PC-3 (cell line): ENCODE results near the gene C6orf89. TPM values are rescaled to one million over a fixed set of nuclear protein-coding genes. Genes with fewer than 3 reads are reported as not detected.

Experiments
- ATAC-seq: fragments of 200-7000 bp; cut with Tn5 transposase; 2 replicates; pipeline ENCODE4 v1.9.1; 2020; ENCODE audit warnings: mild to moderate bottlenecking, moderate library complexity
- BruUV-seq: library from RNA; stranded (reverse); fragments of 400-500 nt; replicated peaks from 2 replicates; lab custom pipeline; 2021; lab: Mats Ljungman, UMichigan
- CTCF ChIA-PET: fragments of 300-600 bp; sonication (Branson Sonifier 250); formaldehyde crosslinking; loops from one replicate; lab custom pipeline; 2022; ENCODE audit warnings: antibody characterized with exemption; lab: Charles Lee
- POLR2A ChIA-PET: fragments of 300-600 bp; sonication (Branson Sonifier 250); formaldehyde crosslinking; loops from one replicate; lab custom pipeline; 2022; ENCODE audit warnings: antibody characterized with exemption; ENCODE audit not compliant: unreplicated experiment; lab: Charles Lee
- DNase-seq: peaks from one replicate; pipeline ENCODE4 v3.0.0-alpha.2; 2015
- H2AFZ ChIP-seq: fragments of 300-600 bp; sonication (generic); 2 replicates; pipeline ENCODE4 v1.6.0; 2016; ENCODE audit warnings: antibody characterized with exemption, low read length
- H3F3A ChIP-seq: fragments of 300-600 bp; sonication (generic); one replicate; pipeline ENCODE4 v1.6.0; 2017; ENCODE audit warnings: antibody characterized with exemption, low read length, control low read depth, mild to moderate bottlenecking; ENCODE audit not compliant: unreplicated experiment
- H3K27ac ChIP-seq: fragments of 300-600 bp; sonication (generic); 2 replicates; pipeline ENCODE4 v1.5.1; 2016; ENCODE audit warnings: mild to moderate bottlenecking, low read length
- H3K27me3 ChIP-seq: fragments of 300-600 bp; sonication (generic); 2 replicates; pipeline ENCODE4 v1.6.1; 2016; ENCODE audit warnings: low read length, mixed read lengths
- H3K36me3 ChIP-seq: fragments of 300-600 bp; sonication (generic); 2 replicates; pipeline ENCODE4 v1.6.1; 2016; ENCODE audit warnings: low read depth, mixed run types, low read length, mixed read lengths
- H3K4me1 ChIP-seq: fragments of 300-600 bp; sonication (generic); 2 replicates; pipeline ENCODE4 v1.5.1; 2016; ENCODE audit warnings: low read length; ENCODE audit not compliant: insufficient read depth
- H3K4me2 ChIP-seq: fragments of 300-600 bp; sonication (generic); 2 replicates; pipeline ENCODE4 v1.6.0; 2016; ENCODE audit warnings: low read length
- H3K4me3 ChIP-seq: fragments of 300-600 bp; sonication (generic); 2 replicates; pipeline ENCODE4 v1.5.1; 2016; ENCODE audit warnings: mild to moderate bottlenecking, low read length, mixed read lengths
- H3K79me2 ChIP-seq: fragments of 300-600 bp; sonication (generic); 2 replicates; pipeline ENCODE4 v1.6.1; 2017; ENCODE audit warnings: low read length, mixed read lengths
- H3K9ac ChIP-seq: fragments of 300-600 bp; sonication (generic); 2 replicates; pipeline ENCODE4 v1.6.0; 2016; ENCODE audit warnings: mild to moderate bottlenecking, low read length
- H3K9me2 ChIP-seq: fragments of 300-600 bp; sonication (generic); replicated peaks from 2 replicates; pipeline ENCODE4 v1.6.1; 2016; ENCODE audit warnings: mixed run types, low read length, mixed read lengths
- H3K9me3 ChIP-seq: fragments of 300-600 bp; sonication (generic); 2 replicates; pipeline ENCODE4 v1.6.1; 2016; ENCODE audit warnings: low read length, mixed read lengths
- H4K20me1 ChIP-seq: fragments of 300-600 bp; sonication (generic); 2 replicates; pipeline ENCODE4 v1.6.1; 2016; ENCODE audit warnings: low read length, mixed read lengths
- EZH2 ChIP-seq: fragments of 300-600 bp; sonication (generic); IDR thresholded peaks from one replicate; pipeline ENCODE4 v1.6.1; 2017; ENCODE audit warnings: antibody characterized with exemption, mild to moderate bottlenecking, low read length; ENCODE audit not compliant: unreplicated experiment
- EZH2phosphoT487 ChIP-seq: fragments of 300-600 bp; sonication (generic); IDR thresholded peaks from 2 replicates; pipeline ENCODE4 v1.6.1; 2018; ENCODE audit warnings: mild to moderate bottlenecking, antibody characterized with exemption, low read length, borderline replicate concordance
- intact Hi-C: fragments of 100-400 bp; cut with micrococcal nuclease; formaldehyde crosslinking; loops from 2 replicates; pipeline ENCODE4 v1.9.0; 2023
- total RNA-seq: library from RNA; depleted of rRNA; stranded (reverse); fragments of >200 nt; gene quantifications from 2 replicates; pipeline ENCODE4 v1.2.3, GENCODE V29; 2014
- TF ChIP-seq, protein P1 (sequence below): fragments of 300-600 bp; sonication (generic); conservative IDR thresholded peaks from 2 replicates; pipeline ENCODE4 v1.5.1; 2017; ENCODE audit warnings: antibody characterized with exemption, low read depth, mild to moderate bottlenecking, low read length

C6orf89 gene
- total RNA-seq, 1 experiment from 2014 or later, result 27.8 TPM

DNA sequence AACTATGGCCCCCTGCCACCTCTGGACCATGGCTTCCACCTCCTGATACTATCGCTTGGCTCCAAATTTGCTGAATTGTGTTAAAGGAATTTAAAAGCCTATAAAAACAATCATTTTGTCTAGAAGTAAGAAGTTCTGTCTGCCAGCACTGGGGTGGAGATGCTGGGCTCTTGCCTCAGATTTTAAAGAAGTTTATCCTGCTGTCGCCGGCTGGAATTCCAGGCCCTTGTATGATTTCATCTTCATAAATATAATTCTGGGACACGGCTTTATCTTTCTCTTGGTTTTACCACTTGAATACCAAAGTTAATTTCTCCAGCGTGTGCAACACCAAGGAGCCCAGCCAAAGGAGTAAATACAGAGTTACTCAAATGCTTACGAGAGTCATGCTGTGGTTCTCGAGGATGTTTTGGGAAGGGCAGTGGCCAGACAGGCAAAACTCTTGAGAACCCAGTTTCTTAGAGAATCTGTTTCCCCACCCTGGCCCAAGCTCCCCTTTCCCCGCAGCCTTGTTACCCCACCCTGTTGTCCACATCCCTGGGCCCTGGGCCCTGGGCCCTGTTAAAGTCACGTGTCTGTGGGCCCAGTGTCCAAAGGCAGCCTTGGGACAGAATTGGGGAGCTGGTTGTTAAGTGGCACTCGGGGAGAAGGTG lies 31.9 kb downstream of the C6orf89 start:
- Histone ChIP-seq H3K27ac (no peak overlapping the region), H2AFZ (no peak overlapping the region), H3K36me3 (peaks cover 5% of the 10 kb centered on the region), H3K79me2 (no peaks in the 10 kb centered on the region), H3K9ac (no peak overlapping the region), H3K4me2 (no peak overlapping the region), H4K20me1 (no peaks in the 10 kb centered on the region), H3F3A (no peaks in the 10 kb centered on the region), H3K9me2 (no peaks in the 10 kb centered on the region), H3K9me3 (no peaks in the 10 kb centered on the region), H3K4me3 (no peak overlapping the region), H3K27me3 (no peaks in the 10 kb centered on the region), H3K4me1 (peaks cover 51% of the 10 kb centered on the region)
- ATAC-seq (no peak), DNase-seq (no peak)
- intact Hi-C loops, result no loop called here
- ChIA-PET POLR2A (no interaction called here), CTCF (no interaction called here)
- TF ChIP-seq, protein P1, sequence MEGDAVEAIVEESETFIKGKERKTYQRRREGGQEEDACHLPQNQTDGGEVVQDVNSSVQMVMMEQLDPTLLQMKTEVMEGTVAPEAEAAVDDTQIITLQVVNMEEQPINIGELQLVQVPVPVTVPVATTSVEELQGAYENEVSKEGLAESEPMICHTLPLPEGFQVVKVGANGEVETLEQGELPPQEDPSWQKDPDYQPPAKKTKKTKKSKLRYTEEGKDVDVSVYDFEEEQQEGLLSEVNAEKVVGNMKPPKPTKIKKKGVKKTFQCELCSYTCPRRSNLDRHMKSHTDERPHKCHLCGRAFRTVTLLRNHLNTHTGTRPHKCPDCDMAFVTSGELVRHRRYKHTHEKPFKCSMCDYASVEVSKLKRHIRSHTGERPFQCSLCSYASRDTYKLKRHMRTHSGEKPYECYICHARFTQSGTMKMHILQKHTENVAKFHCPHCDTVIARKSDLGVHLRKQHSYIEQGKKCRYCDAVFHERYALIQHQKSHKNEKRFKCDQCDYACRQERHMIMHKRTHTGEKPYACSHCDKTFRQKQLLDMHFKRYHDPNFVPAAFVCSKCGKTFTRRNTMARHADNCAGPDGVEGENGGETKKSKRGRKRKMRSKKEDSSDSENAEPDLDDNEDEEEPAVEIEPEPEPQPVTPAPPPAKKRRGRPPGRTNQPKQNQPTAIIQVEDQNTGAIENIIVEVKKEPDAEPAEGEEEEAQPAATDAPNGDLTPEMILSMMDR, result no peak
- TF ChIP-seq EZH2 (no peak), EZH2phosphoT487 (no peak)
- no TSS peak for BruUV-seq

DNA sequence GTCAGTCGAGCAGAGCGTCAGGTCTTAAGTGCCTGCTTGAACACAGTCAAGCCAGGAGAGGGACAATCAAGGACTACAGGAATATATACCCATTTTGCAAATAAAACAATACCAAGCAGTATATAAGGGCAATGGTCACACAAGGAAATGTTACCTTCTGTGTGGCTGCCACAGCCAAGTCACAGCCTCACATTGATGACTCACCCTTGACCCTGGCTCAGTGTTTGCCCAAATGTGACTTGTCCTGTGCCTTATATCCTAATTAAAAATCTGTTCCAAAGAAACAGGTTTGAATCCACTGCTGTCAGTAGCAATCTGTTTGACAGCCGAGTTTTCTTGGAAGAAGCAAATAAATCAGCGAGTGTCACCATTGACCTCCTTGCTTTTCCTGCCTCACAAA lies 34.3 kb downstream of the C6orf89 start:
- peaks cover 29% of the 10 kb centered on the region for H3K4me1 ChIP-seq
- CTCF ChIA-PET, result no interaction called here
- no peaks in the 10 kb centered on the region for H3K9me2 ChIP-seq
- POLR2A ChIA-PET, result no interaction called here
- BruUV-seq, result no TSS peak
- ATAC-seq, result peak; percentile 81
- H3K27me3 ChIP-seq, result no peaks in the 10 kb centered on the region
- H3K9me3 ChIP-seq, result no peaks in the 10 kb centered on the region
- H2AFZ ChIP-seq, result no peak overlapping the region
- TF ChIP-seq EZH2 (no peak), EZH2phosphoT487 (no peak)
- TF ChIP-seq, protein P1, result no peak
- H3K79me2 ChIP-seq, result no peaks in the 10 kb centered on the region
- no peak overlapping the region for H3K27ac ChIP-seq
- DNase-seq, result peak; percentile 68
- H4K20me1 ChIP-seq, result no peaks in the 10 kb centered on the region
- intact Hi-C loops, result no loop called here
- H3K4me2 ChIP-seq, result peak overlapping the region; percentile 8; the same call in 1 of the 2 replicates
- no peak overlapping the region for H3K9ac ChIP-seq
- H3K36me3 ChIP-seq, result peaks cover 5% of the 10 kb centered on the region
- H3K4me3 ChIP-seq, result no peak overlapping the region
- no peaks in the 10 kb centered on the region for H3F3A ChIP-seq

DNA sequence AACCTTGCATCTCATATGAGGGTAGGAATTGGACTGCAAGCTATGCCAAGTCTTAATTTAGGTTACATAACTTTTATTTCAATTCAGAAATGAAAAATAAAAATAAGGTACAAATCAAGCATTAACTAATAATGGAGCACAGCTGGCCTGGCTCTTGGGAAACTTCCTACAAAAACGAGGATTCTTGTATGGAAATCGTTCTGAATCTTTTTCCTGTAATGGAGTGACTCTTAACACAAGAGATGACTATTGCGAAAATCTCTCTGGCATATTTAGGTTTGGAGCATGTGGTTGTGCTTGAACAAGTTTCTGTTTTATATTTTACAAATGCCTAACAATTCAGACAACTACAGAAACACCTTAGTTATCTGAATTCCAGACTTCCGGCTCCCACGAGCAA lies 34.8 kb downstream of the C6orf89 start:
- H3K79me2 ChIP-seq, result no peaks in the 10 kb centered on the region
- no peak for ATAC-seq
- no TSS peak for BruUV-seq
- TF ChIP-seq EZH2, result no peak
- TF ChIP-seq, protein P1, result no peak
- CTCF ChIA-PET, result no interaction called here
- H3K9me2 ChIP-seq, result no peaks in the 10 kb centered on the region
- no peak overlapping the region for H3K27ac ChIP-seq
- no peaks in the 10 kb centered on the region for H3K27me3 ChIP-seq
- peaks cover 27% of the 10 kb centered on the region for H3K4me1 ChIP-seq
- H3K4me2 ChIP-seq, result peak overlapping the region; percentile 8; the same call in 1 of the 2 replicates
- no peak for DNase-seq
- H4K20me1 ChIP-seq, result no peaks in the 10 kb centered on the region
- no peak overlapping the region for H2AFZ ChIP-seq
- no peak overlapping the region for H3K4me3 ChIP-seq
- no peak overlapping the region for H3K9ac ChIP-seq
- H3F3A ChIP-seq, result no peaks in the 10 kb centered on the region
- POLR2A ChIA-PET, result no interaction called here
- no peaks in the 10 kb centered on the region for H3K9me3 ChIP-seq
- peaks cover 5% of the 10 kb centered on the region for H3K36me3 ChIP-seq
- intact Hi-C loops, result no loop called here
